Activated T-cell treated with anti-CD3 and anti-CD28 coated beads, Interleukin-2, amount 50 U/mL, for 4 hours (primary cell): ENCODE data around the gene CCNE1. TPM values are rescaled to one million over a fixed set of nuclear protein-coding genes. Genes with fewer than 3 reads are reported as not detected.
"Not testable (repeated sequence)": the region's sequence is repeated elsewhere in the genome, so short reads cannot be mapped to it uniquely, and the experiment has no call there.

Source experiments
- ATAC-seq, 2 donors: fragments of 200-7000 bp; cut with Tn5 transposase; one replicate each; pipeline ENCODE4 v1.10.0; 2021
- DNase-seq: peaks from one replicate; pipeline ENCODE4 v3.0.0-alpha.2; 2020
- H3K27me3 Mint-ChIP-seq: one replicate; pipeline ENCODE4 v1.8.0; 2021; ENCODE audit warnings: low read depth, mixed read lengths
- H3K36me3 Mint-ChIP-seq: one replicate; pipeline ENCODE4 v1.8.0; 2022; ENCODE audit warnings: mixed read lengths; ENCODE audit not compliant: insufficient read depth
- H3K4me1 Mint-ChIP-seq: one replicate; pipeline ENCODE4 v1.8.0; 2021; ENCODE audit warnings: low read depth, mixed read lengths
- H3K4me3 Mint-ChIP-seq: one replicate; pipeline ENCODE4 v1.8.0; 2021; ENCODE audit warnings: mild to moderate bottlenecking, moderate library complexity, mixed read lengths
- H3K9me3 Mint-ChIP-seq: one replicate; pipeline ENCODE4 v1.8.0; 2021; ENCODE audit warnings: mixed read lengths
- total RNA-seq, 3 donors: library from RNA; stranded (reverse); gene quantifications; one replicate each; pipeline ENCODE4 v1.2.1, GENCODE V29; 2021

The CCNE1 gene
- total RNA-seq, 3 donors from 2014 or later: 17.4 to 30.2 (median 26.7) TPM

DNA sequence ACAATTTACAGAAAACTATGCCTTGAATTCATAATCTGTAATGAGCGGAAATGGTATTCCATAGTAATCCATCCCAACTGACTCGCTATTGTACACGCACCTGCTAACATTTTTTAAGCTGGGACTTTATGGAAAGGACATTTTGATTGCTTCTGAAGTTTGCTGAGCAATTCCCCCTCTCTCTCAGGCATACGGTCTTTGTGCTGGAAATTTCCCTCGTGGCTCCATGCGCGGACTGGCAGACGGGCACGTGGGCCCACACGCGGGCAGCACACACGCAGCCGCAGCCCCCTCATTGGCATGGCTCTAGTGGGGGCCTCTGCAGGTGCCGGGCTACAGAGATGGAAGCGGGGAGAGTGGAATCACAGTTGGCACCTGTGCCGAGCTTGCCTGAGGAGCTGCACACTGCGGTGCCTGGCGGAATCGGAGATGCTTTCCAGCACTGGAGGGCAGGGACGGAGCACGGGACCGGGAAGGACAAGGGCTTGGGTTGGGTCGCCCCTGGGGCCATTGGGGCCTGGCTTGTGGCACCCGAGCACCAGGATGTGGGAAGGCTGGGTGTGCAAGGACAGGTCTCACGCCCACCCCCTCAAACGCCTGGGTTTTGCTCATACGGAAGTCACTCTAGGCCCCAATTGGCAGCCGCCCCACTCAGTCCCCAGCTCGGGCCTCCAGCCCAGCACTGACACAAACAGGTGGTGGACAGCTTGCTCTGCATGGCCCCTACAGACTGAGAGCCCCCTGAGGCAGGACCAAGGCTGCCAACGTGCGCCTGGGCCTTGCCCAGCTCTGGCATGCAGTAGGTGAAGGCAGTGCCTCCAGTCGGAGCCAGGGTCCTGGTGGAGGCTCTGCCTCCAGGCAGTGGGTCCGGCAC, 30.2 kb upstream of the CCNE1 start:
- no peak for ATAC-seq
- no peak for DNase-seq
- no peaks in the 10 kb centered on the region for H3K27me3 Mint-ChIP-seq
- no peaks in the 10 kb centered on the region for H3K36me3 Mint-ChIP-seq
- no peak overlapping the region for H3K4me3 Mint-ChIP-seq
- no peaks in the 10 kb centered on the region for H3K9me3 Mint-ChIP-seq
- no peaks in the 10 kb centered on the region for H3K4me1 Mint-ChIP-seq

DNA sequence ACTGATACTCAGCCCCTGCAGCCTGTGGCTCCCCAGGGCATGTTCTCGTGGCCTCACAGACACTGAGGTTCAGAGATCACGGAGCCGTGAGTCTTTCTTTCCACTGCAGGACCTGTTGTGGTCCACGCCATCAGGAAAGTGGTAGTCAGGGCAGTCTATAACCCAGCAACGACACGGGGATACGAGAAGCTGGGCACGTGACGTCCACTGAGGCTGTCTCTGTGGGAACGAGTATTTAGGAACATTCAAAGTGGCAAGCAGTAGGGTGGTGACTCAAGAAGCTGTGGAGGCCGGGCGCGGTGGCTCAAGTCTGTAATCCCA, 29.6 kb upstream of the CCNE1 start:
- Mint-ChIP-seq H3K27me3 (no peaks in the 10 kb centered on the region), H3K4me1 (no peaks in the 10 kb centered on the region), H3K4me3 (no peak overlapping the region), H3K36me3 (no peaks in the 10 kb centered on the region), H3K9me3 (no peaks in the 10 kb centered on the region)
- ATAC-seq: no peak
- no peak for DNase-seq

DNA sequence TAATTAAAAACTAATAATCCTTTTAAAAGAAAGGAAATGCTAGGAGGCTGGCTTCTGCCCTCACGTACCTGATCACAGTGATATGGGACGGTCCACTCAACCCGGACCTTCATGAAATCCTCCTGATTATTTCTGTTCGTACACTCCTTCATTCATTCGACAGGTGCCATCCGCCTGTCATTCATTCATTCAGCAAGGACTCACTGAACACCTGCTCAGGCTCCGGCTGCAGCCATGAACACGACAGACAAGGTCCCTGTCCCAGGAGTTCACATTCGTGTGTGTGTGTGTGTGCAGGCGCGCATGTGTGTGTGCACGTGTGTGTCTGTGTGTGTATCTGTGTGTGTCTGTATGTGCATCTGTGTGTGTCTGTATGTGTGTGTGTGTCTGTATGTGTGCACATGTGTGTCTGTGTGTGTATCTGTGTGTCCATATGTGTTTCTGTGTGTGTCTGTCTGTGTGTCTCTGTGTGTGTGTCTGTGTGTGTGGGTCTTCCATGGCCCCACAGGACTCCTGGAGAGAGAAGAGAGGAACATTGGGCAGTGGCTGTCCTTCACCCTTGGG, 28.1 kb upstream of the CCNE1 start:
- Mint-ChIP-seq H3K4me1 (no peaks in the 10 kb centered on the region), H3K9me3 (no peaks in the 10 kb centered on the region), H3K27me3 (no peaks in the 10 kb centered on the region), H3K36me3 (no peaks in the 10 kb centered on the region), H3K4me3 (no peak overlapping the region)
- ATAC-seq (no peak), DNase-seq (no peak)

DNA sequence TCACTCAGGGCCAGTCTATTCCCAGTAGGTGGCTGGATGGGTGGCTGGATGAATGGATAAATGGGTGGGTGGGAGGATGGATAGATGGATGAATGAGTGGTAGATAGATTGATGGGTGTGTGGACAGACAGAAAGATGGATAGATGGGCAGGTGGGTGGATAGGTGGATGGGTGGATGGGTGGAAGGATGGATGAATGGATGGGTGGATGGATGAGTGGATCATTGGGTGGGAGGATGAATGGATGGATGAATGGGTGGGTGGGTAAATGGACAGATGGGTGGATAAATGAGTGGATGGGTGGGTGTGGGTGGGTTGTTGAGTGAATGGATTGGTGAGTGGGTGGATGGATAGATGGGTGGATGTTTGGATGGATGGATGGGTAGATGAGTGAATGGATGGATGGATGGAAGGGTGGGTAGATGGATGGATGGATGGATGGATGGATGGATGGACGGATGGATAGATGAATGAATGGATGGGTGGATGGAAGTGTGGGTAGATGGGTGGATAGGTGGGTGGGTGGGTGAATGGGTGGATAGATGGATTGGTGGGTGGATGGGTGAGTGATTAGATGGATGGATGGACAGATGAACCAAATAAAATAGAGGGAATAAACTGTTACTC, 27.1 kb upstream of the CCNE1 start:
- no peak for ATAC-seq
- H3K27me3 Mint-ChIP-seq: no peaks in the 10 kb centered on the region
- no peaks in the 10 kb centered on the region for H3K9me3 Mint-ChIP-seq
- H3K4me1 Mint-ChIP-seq: no peaks in the 10 kb centered on the region
- no peak overlapping the region for H3K4me3 Mint-ChIP-seq
- H3K36me3 Mint-ChIP-seq: no peaks in the 10 kb centered on the region
- DNase-seq: no peak

DNA sequence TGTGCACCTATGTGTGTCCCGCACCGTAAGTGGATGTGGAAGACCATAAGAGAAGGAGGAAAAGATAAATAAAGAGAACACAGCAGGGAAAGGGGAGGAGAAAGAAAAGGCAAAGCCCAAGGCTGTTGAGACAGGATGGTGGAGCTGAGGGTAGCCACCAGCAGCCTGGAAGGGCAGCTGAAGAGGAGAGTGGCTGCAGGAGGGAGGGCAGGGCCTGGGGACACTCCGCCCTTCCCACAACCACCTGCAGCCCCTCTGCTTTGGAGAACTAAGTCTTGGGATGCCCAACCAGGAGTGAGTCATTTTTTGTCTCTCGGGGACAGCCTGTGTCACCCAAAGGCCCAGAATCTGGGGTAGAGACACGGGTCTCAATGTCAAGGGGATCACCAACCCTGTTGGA, 26.4 kb upstream of the CCNE1 start:
- H3K36me3 Mint-ChIP-seq: no peaks in the 10 kb centered on the region
- H3K9me3 Mint-ChIP-seq: no peaks in the 10 kb centered on the region
- no peak for DNase-seq
- H3K4me3 Mint-ChIP-seq: no peak overlapping the region
- no peaks in the 10 kb centered on the region for H3K27me3 Mint-ChIP-seq
- ATAC-seq: no peak
- no peaks in the 10 kb centered on the region for H3K4me1 Mint-ChIP-seq

DNA sequence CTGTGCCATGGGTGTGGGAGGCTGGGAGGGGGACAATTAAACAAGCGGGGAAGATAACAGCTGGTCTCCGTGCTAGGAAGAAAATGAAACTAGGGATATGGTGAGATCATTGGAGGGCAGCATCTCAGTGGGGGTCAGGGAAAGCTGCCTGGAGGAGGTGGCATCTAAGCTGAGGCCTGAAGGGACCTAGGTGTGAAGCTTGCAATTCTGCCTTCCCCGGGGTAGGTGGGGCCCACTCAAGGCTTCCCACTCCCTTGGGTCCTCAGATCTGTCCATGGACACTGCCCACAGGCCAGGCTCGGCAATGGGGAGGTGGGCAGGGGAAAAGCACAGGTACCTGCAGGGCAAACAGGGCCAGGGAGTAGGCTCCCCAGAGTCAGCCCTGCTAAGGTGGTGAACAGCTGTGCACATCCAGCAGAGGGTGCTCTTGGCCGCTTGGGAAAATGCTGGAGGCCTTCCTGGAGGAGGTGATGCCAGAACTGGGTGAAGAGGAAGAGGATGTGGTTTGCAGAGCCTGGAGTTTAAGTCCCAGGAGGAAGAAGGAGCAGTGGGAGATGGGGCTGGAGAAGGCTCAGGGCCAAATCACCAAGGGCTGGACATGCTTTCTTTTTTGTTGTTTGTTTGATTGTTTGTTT, 25.7 kb upstream of the CCNE1 start:
- DNase-seq (no peak), ATAC-seq (no peak)
- H3K4me3 Mint-ChIP-seq: no peak overlapping the region
- H3K36me3 Mint-ChIP-seq: no peaks in the 10 kb centered on the region
- no peaks in the 10 kb centered on the region for H3K4me1 Mint-ChIP-seq
- no peaks in the 10 kb centered on the region for H3K27me3 Mint-ChIP-seq
- no peaks in the 10 kb centered on the region for H3K9me3 Mint-ChIP-seq

DNA sequence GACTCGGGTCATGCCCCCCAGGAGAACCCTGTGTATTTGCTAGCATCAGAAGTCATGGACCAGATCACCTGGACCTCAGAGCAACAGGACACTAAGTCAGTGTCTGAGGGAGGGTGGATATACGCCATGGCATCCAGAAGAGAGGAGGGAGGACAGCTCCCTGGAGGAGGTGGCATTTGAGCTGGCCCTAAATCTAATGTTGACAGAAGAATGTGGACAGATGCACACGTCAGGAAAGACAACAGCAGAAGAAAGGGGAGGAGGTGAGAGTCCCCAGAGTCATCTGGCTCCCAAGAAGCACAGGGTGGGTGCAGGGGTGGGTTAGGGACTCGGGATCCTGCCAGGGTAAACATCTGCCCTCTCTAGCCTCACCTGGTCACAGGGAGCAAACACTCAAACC, 24.5 kb upstream of the CCNE1 start:
- Mint-ChIP-seq H3K4me3 (no peak overlapping the region), H3K36me3 (no peaks in the 10 kb centered on the region), H3K4me1 (no peaks in the 10 kb centered on the region), H3K9me3 (no peaks in the 10 kb centered on the region), H3K27me3 (no peaks in the 10 kb centered on the region)
- ATAC-seq (no peak), DNase-seq (no peak)

DNA sequence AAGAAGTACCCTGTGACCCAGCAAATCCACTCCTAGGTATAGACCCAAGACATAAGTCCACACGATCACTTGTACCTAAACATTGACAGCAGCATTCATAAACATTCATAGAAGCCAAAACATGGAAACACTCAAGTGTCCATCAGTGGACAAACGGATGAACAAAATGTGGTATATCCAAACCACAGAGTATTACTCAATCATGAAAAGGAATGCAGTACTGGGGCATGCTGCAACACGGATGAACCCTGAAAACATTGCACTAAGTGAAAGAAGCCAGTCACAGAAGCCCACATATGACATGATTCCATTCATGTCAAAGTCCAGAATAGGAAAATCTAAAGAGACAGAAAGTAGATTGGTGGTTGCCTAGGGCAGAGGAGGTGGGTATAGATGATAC, 22.8 kb upstream of the CCNE1 start:
- no peaks in the 10 kb centered on the region for H3K36me3 Mint-ChIP-seq

DNA sequence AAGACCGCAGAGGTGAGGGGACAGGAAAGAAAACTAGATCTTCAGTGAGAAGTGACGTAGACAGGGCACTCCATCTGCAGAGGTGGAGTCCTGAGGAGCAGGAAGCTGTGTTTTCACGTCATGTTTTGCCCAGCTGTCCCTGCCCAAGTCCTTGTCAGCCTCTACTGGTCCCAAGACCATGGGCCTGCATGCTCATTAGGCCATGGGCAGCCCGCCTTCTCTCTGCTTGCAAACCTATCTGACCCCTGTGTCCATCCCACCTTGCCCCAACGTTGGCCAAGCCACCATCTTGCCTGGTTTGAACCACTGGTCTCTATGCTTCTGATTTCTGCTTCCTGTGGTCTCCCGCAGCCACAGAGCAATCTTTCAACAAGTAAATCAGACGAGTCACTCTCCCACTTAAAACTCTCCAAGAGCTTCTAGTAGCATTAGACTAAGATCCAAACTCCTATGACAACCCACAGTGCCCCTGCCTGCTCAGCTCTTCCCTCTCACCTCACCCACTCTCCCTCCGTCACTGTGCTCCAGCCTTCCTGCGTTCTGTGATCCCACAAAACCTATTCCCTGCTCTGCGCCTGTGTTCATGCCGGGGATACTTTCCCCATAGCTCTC, 18.6 kb upstream of the CCNE1 start:
- no peak for DNase-seq
- no peaks in the 10 kb centered on the region for H3K36me3 Mint-ChIP-seq
- ATAC-seq: no peak

More for the DNA sequence above, 22.8 kb upstream of the CCNE1 start:
- Mint-ChIP-seq H3K4me1 (no peaks in the 10 kb centered on the region), H3K27me3 (no peaks in the 10 kb centered on the region), H3K9me3 (no peaks in the 10 kb centered on the region), H3K4me3 (no peak overlapping the region)
- DNase-seq (no peak), ATAC-seq (no peak)

DNA sequence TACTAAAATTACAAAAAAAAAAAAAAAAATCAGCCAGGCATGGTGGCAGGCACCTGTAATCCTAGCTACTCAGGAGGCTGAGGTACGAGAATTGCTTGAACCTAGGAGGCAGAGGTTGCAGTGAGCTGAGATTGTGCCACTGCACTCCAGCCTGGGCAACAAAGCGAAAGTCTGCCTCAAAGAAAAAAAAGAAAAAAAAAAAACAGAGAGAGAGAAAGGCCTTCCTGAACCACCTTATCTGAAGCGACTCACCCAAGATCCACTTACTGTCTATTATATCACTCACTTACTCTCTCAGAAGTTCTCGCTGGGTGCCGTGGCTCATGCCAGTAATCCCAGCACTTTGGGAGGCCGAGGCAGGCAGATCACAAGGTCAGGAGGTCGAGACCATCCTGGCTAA, 17.3 kb upstream of the CCNE1 start:
- not testable (repeated sequence) for ATAC-seq, H3K4me3 Mint-ChIP-seq, H3K4me1 Mint-ChIP-seq, H3K27me3 Mint-ChIP-seq, H3K9me3 Mint-ChIP-seq, H3K36me3 Mint-ChIP-seq, DNase-seq

More for the DNA sequence above, 18.6 kb upstream of the CCNE1 start:
- Mint-ChIP-seq H3K27me3 (peaks cover 2% of the 10 kb centered on the region), H3K9me3 (no peaks in the 10 kb centered on the region), H3K4me1 (no peaks in the 10 kb centered on the region), H3K4me3 (no peak overlapping the region)

DNA sequence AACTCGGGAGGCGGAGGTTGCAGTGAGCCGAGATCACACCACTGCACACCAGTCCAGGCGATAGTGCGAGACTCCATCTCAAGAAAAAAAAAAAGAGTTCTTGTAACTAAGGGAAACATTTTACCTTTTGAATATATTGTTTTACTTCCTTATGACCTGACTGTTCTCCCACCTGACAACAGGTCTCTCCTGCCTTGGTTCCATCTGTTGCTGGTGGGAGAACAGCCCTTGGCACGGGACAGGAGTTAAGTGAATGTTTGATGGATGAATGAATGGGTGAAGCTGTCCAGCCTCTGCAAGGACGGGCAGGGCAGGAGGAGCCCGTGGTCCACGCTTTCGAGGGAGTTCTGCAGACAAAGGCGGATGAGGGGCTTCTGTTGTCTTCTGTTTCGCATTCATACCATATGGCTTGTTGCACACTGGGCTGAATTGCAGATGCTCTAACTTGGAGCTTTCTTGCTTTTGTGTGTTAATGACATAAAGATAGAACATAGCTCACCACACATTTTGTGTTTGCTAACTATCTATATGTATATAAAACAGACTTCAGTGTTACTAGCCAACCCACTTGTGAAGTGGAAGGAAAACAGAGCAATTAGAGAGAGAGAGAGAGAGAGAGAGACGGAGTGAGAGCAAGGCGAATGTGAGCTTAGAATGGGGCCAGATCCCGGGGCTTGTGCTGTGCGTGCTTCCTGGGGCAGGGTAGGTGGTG, 16.2 kb upstream of the CCNE1 start:
- H3K36me3 Mint-ChIP-seq: no peaks in the 10 kb centered on the region
- no peak for ATAC-seq
- H3K4me1 Mint-ChIP-seq: no peaks in the 10 kb centered on the region
- peaks cover 2% of the 10 kb centered on the region for H3K27me3 Mint-ChIP-seq
- no peaks in the 10 kb centered on the region for H3K9me3 Mint-ChIP-seq
- no peak overlapping the region for H3K4me3 Mint-ChIP-seq
- DNase-seq: no peak

DNA sequence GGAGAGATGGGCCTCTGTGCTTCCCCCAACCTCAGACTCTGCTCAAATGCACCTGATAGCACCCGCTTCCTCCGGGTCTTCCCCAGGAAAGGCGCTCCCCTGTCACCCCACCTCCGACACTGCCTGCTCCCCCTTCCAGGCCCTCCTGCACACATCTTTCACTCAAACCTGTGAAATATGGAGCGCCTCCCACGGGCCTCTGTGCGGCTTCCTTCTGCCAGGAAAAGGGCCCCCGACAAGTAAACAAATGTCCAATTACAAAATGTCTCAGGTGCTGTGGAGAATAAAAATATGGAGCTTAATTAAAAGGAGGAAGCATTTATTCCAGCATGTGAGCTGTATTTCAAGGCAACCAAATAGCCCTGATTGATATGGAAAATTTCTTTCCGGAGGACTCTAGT, 15.6 kb upstream of the CCNE1 start:
- no peak overlapping the region for H3K4me3 Mint-ChIP-seq
- DNase-seq (no peak), ATAC-seq (no peak)
- no peaks in the 10 kb centered on the region for H3K4me1 Mint-ChIP-seq
- no peaks in the 10 kb centered on the region for H3K36me3 Mint-ChIP-seq
- no peaks in the 10 kb centered on the region for H3K9me3 Mint-ChIP-seq
- peaks cover 2% of the 10 kb centered on the region for H3K27me3 Mint-ChIP-seq

DNA sequence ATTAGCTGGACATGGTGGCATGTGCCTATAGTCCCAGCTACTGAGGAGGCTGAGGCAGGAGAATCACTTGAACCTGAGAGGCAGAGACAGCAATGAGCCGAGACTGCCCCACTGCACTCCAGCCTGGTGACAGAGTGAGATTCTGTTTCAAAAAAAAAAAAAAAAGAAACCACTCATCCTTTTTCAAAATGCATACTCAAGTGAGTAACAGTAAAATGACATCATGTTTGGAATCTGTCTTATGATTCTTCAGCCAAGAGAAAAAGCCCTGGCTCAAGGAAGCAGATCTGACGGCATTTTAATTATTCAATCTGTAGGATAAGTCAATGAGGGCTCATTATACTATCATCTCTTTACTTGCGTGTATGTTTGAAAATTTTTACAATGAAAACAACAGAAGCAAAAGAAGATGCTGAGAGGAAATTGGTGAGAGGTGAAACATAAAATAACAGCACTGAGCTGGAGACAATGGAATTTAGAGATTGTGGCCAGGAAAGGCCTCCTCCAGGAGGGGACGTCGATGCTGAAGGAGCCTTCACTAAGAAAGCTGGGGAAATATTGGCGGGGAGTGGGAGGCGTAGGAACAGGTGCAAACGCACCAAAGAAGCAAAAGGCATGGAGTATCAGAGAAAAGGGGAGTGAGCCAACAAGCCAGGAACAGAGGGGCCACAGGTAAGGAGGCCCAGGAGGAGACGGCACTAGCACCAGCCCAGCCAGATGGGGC, 12.9 kb upstream of the CCNE1 start:
- no peaks in the 10 kb centered on the region for H3K9me3 Mint-ChIP-seq
- H3K36me3 Mint-ChIP-seq: no peaks in the 10 kb centered on the region
- ATAC-seq (no peak), DNase-seq (no peak)
- no peaks in the 10 kb centered on the region for H3K4me1 Mint-ChIP-seq
- no peak overlapping the region for H3K4me3 Mint-ChIP-seq
- peaks cover 2% of the 10 kb centered on the region for H3K27me3 Mint-ChIP-seq
